ENCODE data around the gene MGAT3.

- TF ChIP-seq, protein P1, sequence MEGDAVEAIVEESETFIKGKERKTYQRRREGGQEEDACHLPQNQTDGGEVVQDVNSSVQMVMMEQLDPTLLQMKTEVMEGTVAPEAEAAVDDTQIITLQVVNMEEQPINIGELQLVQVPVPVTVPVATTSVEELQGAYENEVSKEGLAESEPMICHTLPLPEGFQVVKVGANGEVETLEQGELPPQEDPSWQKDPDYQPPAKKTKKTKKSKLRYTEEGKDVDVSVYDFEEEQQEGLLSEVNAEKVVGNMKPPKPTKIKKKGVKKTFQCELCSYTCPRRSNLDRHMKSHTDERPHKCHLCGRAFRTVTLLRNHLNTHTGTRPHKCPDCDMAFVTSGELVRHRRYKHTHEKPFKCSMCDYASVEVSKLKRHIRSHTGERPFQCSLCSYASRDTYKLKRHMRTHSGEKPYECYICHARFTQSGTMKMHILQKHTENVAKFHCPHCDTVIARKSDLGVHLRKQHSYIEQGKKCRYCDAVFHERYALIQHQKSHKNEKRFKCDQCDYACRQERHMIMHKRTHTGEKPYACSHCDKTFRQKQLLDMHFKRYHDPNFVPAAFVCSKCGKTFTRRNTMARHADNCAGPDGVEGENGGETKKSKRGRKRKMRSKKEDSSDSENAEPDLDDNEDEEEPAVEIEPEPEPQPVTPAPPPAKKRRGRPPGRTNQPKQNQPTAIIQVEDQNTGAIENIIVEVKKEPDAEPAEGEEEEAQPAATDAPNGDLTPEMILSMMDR (conservative IDR thresholded peaks at IDR 0.05; ENCODE audit: low read length) = no peak
- TF ChIP-seq EZH2phosphoT487 (IDR thresholded peaks at IDR 0.05; ENCODE audit: borderline replicate concordance) = no peak
Measured at GRCh38 chr22:39512026-39512425, 55.2 kb downstream of the MGAT3 start.
